Natural killer cell treated with Interleukin-12 subunit alpha and Interleukin-12 subunit beta and Interleukin-15 and Interleukin-18, amount 100 ng/mL, for 72 hours (primary cell): ENCODE data around the gene PLA2G4E. TPM values are rescaled to one million over a fixed set of nuclear protein-coding genes. Genes with fewer than 3 reads are reported as not detected.
A peak's percentile ranks its signal among the peaks of the same experiment; 100 is the strongest.

Experiments used
- ATAC-seq, 2 donors: fragments of 150-1000 bp; cut with Tn5 transposase in 1 of 2; sonication (Bioruptor Pico), chemical (Tn5 transposase) in 1 of 2; 2 replicates each; pipeline ENCODE4 v1.10.0; 2021
- DNase-seq: peaks from one replicate; pipeline ENCODE4 v3.0.0; 2022; ENCODE audit warnings: low spot score
- H3K27ac Mint-ChIP-seq, 2 donors: 1 replicate in 1 of 2; 2 replicates in 1 of 2; pipeline ENCODE4 v1.8.0; 2022; ENCODE audit warnings: mixed read lengths in 2 of 2, mild to moderate bottlenecking in 1 of 2, moderate library complexity in 1 of 2
- H3K27me3 Mint-ChIP-seq, 2 donors: 1 replicate in 1 of 2; 2 replicates in 1 of 2; pipeline ENCODE4 v1.8.0; 2022; ENCODE audit warnings: mixed read lengths in 2 of 2
- H3K36me3 Mint-ChIP-seq: one replicate; pipeline ENCODE4 v1.8.0; 2022; ENCODE audit warnings: mixed read lengths
- H3K4me1 Mint-ChIP-seq, 2 donors: 1 replicate in 1 of 2; 2 replicates in 1 of 2; pipeline ENCODE4 v1.8.0; 2022; ENCODE audit warnings: low read depth in 2 of 2, mixed read lengths in 2 of 2, mild to moderate bottlenecking in 1 of 2
- H3K4me3 Mint-ChIP-seq: one replicate; pipeline ENCODE4 v1.8.0; 2022; ENCODE audit warnings: mixed read lengths
- H3K9me3 Mint-ChIP-seq: 2 replicates; pipeline ENCODE4 v1.8.0; 2022; ENCODE audit warnings: mixed read lengths
- total RNA-seq, 2 donors: library from RNA; stranded (reverse); gene quantifications; one replicate each; pipeline ENCODE4 v1.2.3, GENCODE V29; 2022

PLA2G4E gene
- total RNA-seq, 2 donors from 2014 or later, result not detected

GRCh38 chr15:41999290-42000285, 21.3 kb downstream of the PLA2G4E start:
- Mint-ChIP-seq H3K4me1 (peaks cover 0 to 8% of the 10 kb centered on the region in 2 donors), H3K9me3 (no peaks in the 10 kb centered on the region), H3K36me3 (no peaks in the 10 kb centered on the region), H3K4me3 (no peak overlapping the region), H3K27ac (no peak overlapping the region), H3K27me3 (peaks cover 5 to 7% of the 10 kb centered on the region in 2 donors)
- DNase-seq (no peak), ATAC-seq (peak; percentile 61 to 62)

GRCh38 chr15:41997845-41998244, 23.0 kb downstream of the PLA2G4E start:
- no peak overlapping the region for H3K27ac Mint-ChIP-seq
- no peak for DNase-seq
- no peaks in the 10 kb centered on the region for H3K36me3 Mint-ChIP-seq
- no peaks in the 10 kb centered on the region for H3K9me3 Mint-ChIP-seq
- H3K4me3 Mint-ChIP-seq, result no peak overlapping the region
- H3K27me3 Mint-ChIP-seq, result no peaks in the 10 kb centered on the region
- ATAC-seq, result no peak
- peaks cover 0 to 8% of the 10 kb centered on the region in 2 donors for H3K4me1 Mint-ChIP-seq

GRCh38 chr15:41996921-41997592, 23.8 kb downstream of the PLA2G4E start:
- Mint-ChIP-seq H3K4me3 (no peak overlapping the region), H3K27ac (no peak overlapping the region), H3K36me3 (no peaks in the 10 kb centered on the region), H3K9me3 (no peaks in the 10 kb centered on the region), H3K27me3 (no peaks in the 10 kb centered on the region), H3K4me1 (peaks cover 0 to 8% of the 10 kb centered on the region in 2 donors)
- DNase-seq, result no peak
- ATAC-seq, result no peak

GRCh38 chr15:41996376-41996775, 24.5 kb downstream of the PLA2G4E start:
- no peak for ATAC-seq
- H3K27ac Mint-ChIP-seq, result no peak overlapping the region
- no peaks in the 10 kb centered on the region for H3K36me3 Mint-ChIP-seq
- no peaks in the 10 kb centered on the region for H3K27me3 Mint-ChIP-seq
- no peak overlapping the region for H3K4me3 Mint-ChIP-seq
- peaks cover 0 to 8% of the 10 kb centered on the region in 2 donors for H3K4me1 Mint-ChIP-seq
- no peak for DNase-seq
- H3K9me3 Mint-ChIP-seq, result no peaks in the 10 kb centered on the region

GRCh38 chr15:41995476-41995855, 25.4 kb downstream of the PLA2G4E start:
- Mint-ChIP-seq H3K9me3 (no peaks in the 10 kb centered on the region), H3K27ac (no peak overlapping the region), H3K4me3 (no peak overlapping the region), H3K36me3 (no peaks in the 10 kb centered on the region), H3K4me1 (peaks cover 0 to 8% of the 10 kb centered on the region in 2 donors), H3K27me3 (no peaks in the 10 kb centered on the region)
- no peak for ATAC-seq
- no peak for DNase-seq

- Mint-ChIP-seq H3K4me1 (peaks cover 0 to 8% of the 10 kb centered on the region in 2 donors), H3K27ac (no peak overlapping the region), H3K27me3 (no peaks in the 10 kb centered on the region), H3K9me3 (no peaks in the 10 kb centered on the region), H3K36me3 (no peaks in the 10 kb centered on the region), H3K4me3 (no peak overlapping the region)
- no peak for DNase-seq
- ATAC-seq, result no peak
Observed at GRCh38 chr15:41994772-41995475, 25.9 kb downstream of the PLA2G4E start.

GRCh38 chr15:41994171-41994650, 26.6 kb downstream of the PLA2G4E start:
- Mint-ChIP-seq H3K27ac (no peak overlapping the region), H3K4me1 (peaks cover 0 to 2% of the 10 kb centered on the region in 2 donors), H3K4me3 (no peak overlapping the region), H3K36me3 (no peaks in the 10 kb centered on the region), H3K9me3 (no peaks in the 10 kb centered on the region), H3K27me3 (no peaks in the 10 kb centered on the region)
- ATAC-seq (no peak), DNase-seq (no peak)

- no peaks in the 10 kb centered on the region for H3K4me1 Mint-ChIP-seq
- no peak overlapping the region for H3K27ac Mint-ChIP-seq
- H3K36me3 Mint-ChIP-seq, result no peaks in the 10 kb centered on the region
- no peaks in the 10 kb centered on the region for H3K27me3 Mint-ChIP-seq
- no peak overlapping the region for H3K4me3 Mint-ChIP-seq
- DNase-seq, result no peak
- no peak for ATAC-seq
- H3K9me3 Mint-ChIP-seq, result no peaks in the 10 kb centered on the region
Observed at GRCh38 chr15:41993472-41994170, 27.2 kb downstream of the PLA2G4E start.

- Mint-ChIP-seq H3K36me3 (no peaks in the 10 kb centered on the region), H3K27me3 (no peaks in the 10 kb centered on the region), H3K9me3 (no peaks in the 10 kb centered on the region), H3K4me1 (no peaks in the 10 kb centered on the region), H3K27ac (no peak overlapping the region), H3K4me3 (no peak overlapping the region)
- DNase-seq (no peak), ATAC-seq (no peak)
Observed at GRCh38 chr15:41992803-41993190, 28.0 kb downstream of the PLA2G4E start.

GRCh38 chr15:41992151-41992802, 28.6 kb downstream of the PLA2G4E start:
- ATAC-seq, result no peak

GRCh38 chr15:41990691-41991090, 30.2 kb downstream of the PLA2G4E start:
- Mint-ChIP-seq H3K9me3 (no peaks in the 10 kb centered on the region), H3K4me1 (no peaks in the 10 kb centered on the region), H3K4me3 (no peak overlapping the region), H3K27ac (no peak overlapping the region), H3K36me3 (no peaks in the 10 kb centered on the region), H3K27me3 (no peaks in the 10 kb centered on the region)
- DNase-seq, result no peak
- ATAC-seq, result no peak

More at GRCh38 chr15:41992151-41992802, 28.6 kb downstream of the PLA2G4E start:
- Mint-ChIP-seq H3K4me1 (no peaks in the 10 kb centered on the region), H3K27ac (no peak overlapping the region), H3K4me3 (no peak overlapping the region), H3K36me3 (no peaks in the 10 kb centered on the region), H3K27me3 (no peaks in the 10 kb centered on the region), H3K9me3 (no peaks in the 10 kb centered on the region)
- DNase-seq, result no peak

- no peaks in the 10 kb centered on the region for H3K9me3 Mint-ChIP-seq
- no peak for DNase-seq
Observed at GRCh38 chr15:41990243-41990605, 30.6 kb downstream of the PLA2G4E start.

More at GRCh38 chr15:41990243-41990605, 30.6 kb downstream of the PLA2G4E start:
- Mint-ChIP-seq H3K4me3 (no peak overlapping the region), H3K36me3 (no peaks in the 10 kb centered on the region), H3K27me3 (no peaks in the 10 kb centered on the region), H3K27ac (no peak overlapping the region), H3K4me1 (no peaks in the 10 kb centered on the region)
- no peak for ATAC-seq
